Measurements from ENCODE around the gene PPARA.

PPARA gene
- total RNA-seq = 14.8 to 44.6 (median 16.4) reads per million in 3 experiments

- peak; percentile 78 for DNase-seq
These were observed at the start of gene PPARA for GRCh38 chr22:46150034-46150654. Gene PPARA, plus strand, starts transcription at chr22:46150526. Its CDS starts 47,858 bp downstream, at chr22:46198384.

DNA sequence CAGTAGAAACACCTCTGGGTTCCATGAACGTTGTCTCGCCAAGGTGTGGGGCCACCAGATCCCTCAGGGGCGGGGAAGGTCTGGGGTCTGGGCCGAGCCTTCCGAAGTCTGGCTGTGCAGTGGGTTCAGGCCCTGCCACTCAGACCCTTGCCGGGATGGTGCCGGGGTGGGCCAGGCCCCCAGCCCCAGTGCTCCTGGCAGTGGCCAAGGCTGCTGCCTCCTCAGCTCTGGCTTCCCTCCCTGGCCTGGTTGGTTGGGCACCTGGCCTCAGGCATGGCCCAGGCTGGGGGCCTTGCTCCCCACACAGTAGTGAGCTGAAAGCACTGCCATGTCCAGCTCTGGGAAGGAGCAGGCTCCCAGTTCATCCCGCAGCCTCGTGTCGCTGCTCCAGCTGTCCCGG, 48.2 kb upstream of the PPARA start:
- no peak for DNase-seq

- DNase-seq = no peak
These were observed 47.6 kb upstream of the PPARA start for GRCh38 chr22:46102752-46103151.

GRCh38 chr22:46103181-46103580, 47.1 kb upstream of the PPARA start:
- no peak for DNase-seq

GRCh38 chr22:46103664-46104063, 46.7 kb upstream of the PPARA start:
- no peak for DNase-seq

GRCh38 chr22:46104170-46104880, 46.0 kb upstream of the PPARA start:
- DNase-seq = no peak

DNA sequence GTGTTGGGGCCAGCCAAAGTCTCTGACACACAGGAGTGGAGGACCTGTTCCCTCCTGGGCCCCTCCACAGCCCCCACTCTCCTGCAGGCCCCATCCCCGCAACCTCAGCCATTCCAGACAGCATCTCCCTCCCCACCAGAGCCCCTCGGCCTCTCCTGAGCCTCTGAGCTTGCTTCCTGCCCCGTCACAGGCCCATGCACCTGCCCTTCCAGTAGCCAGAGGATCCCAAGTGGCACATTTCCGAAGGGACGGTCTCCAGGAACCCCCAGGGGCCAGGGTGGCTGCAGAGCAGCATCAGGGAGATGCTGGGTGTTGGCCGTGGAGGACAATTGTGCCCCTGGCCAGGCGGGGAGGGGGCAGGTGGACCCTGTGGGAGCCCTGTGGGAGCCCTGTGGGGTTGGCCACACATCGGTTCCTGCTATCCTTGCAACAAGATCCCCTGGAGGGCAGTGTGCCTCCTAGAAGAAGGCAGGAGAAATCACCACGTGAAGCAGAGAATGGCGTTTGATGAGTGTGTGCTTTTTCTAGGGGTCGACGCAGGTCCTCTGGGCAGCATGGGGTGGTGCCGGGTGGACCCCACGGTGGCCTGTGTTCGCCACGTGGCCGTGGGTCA, 45.3 kb upstream of the PPARA start:
- no peak for DNase-seq

DNA sequence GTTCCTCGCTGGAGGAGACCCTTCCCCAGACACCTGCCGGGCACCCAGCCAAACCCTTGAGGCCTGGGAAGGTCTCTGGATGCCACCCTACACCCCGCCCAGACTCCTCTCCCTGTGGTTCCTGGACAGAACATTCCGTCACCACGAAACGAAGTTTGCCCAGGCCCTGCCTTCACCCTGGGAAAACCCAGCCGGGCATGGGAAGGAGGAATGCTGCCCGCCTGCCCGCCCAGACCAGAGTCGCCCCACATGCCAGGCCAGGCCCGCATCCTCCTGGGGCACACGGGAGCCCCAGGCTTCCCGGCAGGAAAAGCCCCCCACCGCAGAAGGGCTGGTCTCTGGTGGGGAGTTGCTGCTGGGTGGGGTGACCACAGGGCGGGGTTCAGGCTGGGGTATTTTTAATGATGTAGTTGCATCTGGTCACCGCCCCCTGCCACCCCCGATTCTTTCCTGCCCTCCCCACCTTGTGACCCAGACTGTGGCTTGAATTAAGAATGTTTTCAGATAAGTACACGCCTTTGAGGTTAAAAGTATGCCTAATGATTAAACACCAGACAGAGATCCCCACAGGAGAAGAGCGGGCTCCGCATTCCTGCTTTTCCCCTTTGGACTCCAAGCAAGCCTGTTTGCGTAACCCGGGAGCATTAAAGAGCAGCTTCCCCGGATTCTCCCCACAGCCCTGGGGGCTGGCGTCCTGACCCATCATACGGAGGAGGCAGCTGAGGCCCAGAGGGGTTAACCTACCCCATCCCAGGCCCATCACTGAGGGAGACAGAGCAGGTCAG, 44.6 kb upstream of the PPARA start:
- DNase-seq = no peak

DNA sequence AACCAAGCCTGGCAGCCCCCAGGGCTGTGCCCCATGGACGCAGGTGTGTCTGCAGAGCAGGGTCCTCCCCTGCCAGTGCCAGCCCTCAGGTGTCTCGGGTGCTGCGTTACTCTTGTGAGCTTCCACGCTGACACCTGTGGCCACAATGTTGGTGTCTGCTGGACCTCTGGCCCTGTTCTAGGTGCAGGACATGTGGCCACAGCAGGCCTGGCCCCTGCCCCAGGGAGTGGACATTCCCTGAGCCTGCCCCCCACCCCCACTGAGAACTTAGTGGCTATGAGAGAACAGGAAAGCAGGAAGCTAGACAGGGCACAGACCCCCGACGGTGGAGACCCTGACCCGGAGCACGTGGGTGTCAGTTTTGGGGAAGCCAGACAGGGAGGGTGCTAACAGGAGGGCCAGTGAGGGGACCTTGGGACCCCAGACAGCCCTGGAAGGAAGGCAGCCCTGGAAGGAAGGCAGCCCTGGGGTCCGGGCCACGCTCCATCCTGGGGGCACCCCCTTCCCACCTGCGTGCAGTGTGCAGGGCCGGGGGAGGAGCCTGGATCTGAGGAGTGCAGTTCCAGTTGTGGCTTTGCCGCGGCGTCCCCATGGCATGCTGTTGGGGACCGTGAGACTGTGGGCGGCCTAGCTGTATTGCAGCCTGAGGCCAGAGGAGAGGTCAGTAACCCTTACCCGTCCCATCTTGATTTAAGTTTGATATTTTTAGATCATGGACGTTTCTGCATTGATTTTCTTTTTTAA, 43.9 kb upstream of the PPARA start:
- no peak for DNase-seq

GRCh38 chr22:46107089-46107664, 43.1 kb upstream of the PPARA start:
- DNase-seq = no peak

- DNase-seq = no peak
These were observed 42.4 kb upstream of the PPARA start for GRCh38 chr22:46107753-46108563.

GRCh38 chr22:46108564-46109473, 41.5 kb upstream of the PPARA start:
- DNase-seq = no peak

GRCh38 chr22:46109474-46110003, 40.8 kb upstream of the PPARA start:
- no peak for DNase-seq

GRCh38 chr22:46110215-46110614, 40.1 kb upstream of the PPARA start:
- DNase-seq = no peak

DNA sequence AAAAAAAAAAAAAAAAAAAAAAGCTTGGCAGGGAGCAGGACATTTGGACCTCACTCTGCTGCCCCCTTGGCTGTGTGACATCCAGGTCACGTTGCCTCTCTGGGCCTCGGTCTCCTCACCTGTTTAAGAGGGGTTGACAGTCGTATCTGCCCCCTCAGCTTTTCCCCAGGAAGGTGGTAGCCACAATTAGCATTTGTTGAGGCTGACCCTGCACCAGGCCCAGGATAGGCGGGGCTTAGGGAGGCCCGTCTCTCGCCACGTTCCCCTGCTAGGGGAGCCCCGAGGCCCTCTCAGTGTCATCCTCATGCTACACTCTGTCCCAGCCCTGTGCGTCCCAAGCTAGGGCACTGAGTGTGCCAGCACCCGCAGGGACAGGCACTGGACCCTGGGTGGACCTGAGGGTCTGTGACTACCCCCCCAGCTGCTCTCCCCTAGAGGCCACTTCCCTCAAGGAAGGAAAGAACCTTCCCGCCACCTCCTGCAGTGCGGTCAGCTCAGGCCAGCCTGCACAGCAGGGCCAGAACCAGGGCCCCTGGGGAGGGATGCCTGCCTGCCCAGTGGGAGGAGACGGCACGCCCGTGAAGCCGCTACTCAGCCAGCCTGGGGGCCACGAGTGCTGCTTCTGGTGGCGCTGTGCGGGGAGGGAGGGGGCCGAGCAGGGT, 38.5 kb upstream of the PPARA start:
- DNase-seq = no peak

- no peak for DNase-seq
These were observed 37.9 kb upstream of the PPARA start for GRCh38 chr22:46112405-46112804.

GRCh38 chr22:46113110-46113909, 37.0 kb upstream of the PPARA start:
- DNase-seq = no peak

- DNase-seq = no peak
These were observed 36.3 kb upstream of the PPARA start for GRCh38 chr22:46113910-46114517.

All from central memory CD4-positive, alpha-beta T cell (primary cell).